HL-60/S4 treated with retinoic acid at 250 ng/mL for 4 days and 3 days (cell line): ENCODE results near the gene RTN4IP1.

Experiments used
- in situ Hi-C: fragments of 300-500 bp; cut with MboI; formaldehyde crosslinking; loops from 2 replicates; pipeline ENCODE4 v1.7.0; 2022; ENCODE audit warnings: low sequenced_read_pairs

The RTN4IP1 gene

GRCh38 chr6:106525882-106526275 lies 103.4 kb downstream of the RTN4IP1 start:
- in situ Hi-C loops, result no loop called here

GRCh38 chr6:106525107-106525881 lies 104.0 kb downstream of the RTN4IP1 start:
- in situ Hi-C loops, result no loop called here

GRCh38 chr6:106522562-106523250 lies 106.6 kb downstream of the RTN4IP1 start:
- in situ Hi-C loops, result no loop called here
